CD4-positive, alpha-beta T cell treated with Interferon gamma for 1 hour (primary cell): Measurements from ENCODE around the gene GNGT1.

Experiments
- DNase-seq: peaks from one replicate; pipeline ENCODE4 v3.0.0-alpha.2; 2020

Gene GNGT1

GRCh38 chr7:93943816-93944540 lies 37.6 kb downstream of the GNGT1 start:
- no peak for DNase-seq

GRCh38 chr7:93944673-93945072 lies 38.3 kb downstream of the GNGT1 start:
- DNase-seq: no peak

DNA sequence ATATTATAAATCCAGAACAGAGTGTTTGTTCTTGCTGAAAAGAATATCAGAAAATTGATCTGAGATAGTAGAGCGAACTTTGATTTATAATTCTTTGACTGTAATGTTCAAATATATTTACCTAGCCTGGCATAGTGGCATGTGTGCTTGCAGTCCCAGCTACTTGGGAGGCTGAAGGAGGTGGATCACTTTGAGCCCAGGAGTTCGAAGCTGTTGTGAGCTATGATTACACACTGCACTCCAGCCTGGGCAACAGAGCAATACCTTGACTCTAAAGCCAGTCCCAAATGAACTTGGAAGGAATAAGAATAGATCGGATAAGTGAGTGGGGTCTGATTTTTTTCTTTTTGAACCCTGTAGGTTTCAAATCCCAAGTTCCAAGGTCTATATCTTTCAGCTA lies 38.7 kb downstream of the GNGT1 start:
- DNase-seq: no peak

- DNase-seq: no peak
Observed at GRCh38 chr7:93945756-93946535, 39.6 kb downstream of the GNGT1 start.

GRCh38 chr7:93948106-93948505 lies 41.7 kb downstream of the GNGT1 start:
- no peak for DNase-seq

- no peak for DNase-seq
Observed at GRCh38 chr7:93948873-93949272, 42.5 kb downstream of the GNGT1 start.

GRCh38 chr7:93949423-93949822 lies 43.1 kb downstream of the GNGT1 start:
- DNase-seq: no peak

DNA sequence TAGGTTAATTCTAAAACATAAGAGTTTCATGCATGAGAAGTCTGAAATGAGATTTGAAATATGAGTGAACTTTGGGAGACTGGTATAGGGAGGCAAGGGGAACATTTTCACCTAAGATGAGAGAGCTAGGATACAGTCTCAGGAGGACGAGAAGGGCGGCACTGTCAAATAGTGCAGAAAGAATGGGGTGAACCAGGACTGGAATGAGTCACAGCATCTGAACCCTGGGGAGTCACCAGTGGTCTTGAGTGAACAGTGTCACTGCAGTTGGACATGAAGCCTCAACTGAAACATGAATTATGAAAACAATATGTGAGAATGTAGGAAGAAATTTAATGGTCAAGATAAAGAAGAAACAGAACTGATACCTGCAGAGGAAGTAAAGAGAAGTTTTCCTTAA lies 48.9 kb downstream of the GNGT1 start:
- DNase-seq: no peak

DNA sequence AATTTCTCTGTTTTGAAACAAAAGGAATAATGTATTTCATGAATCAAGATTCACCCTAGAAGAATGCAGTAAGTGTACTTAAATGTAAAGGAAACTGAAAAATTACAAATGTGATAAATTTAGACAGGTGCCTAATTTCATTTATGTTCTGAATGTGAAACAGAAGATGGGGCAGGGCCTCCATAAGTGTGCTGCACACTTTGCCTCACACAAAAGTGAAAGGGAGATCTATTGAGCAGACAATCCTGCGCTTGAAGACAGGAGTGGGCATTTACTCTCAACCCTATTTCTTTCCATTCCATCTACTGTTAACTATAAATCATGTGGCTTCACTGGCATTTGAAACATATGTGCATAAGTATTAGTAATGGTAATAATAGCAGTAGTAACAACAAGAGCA lies 51.4 kb downstream of the GNGT1 start:
- no peak for DNase-seq

- no peak for DNase-seq
Observed at GRCh38 chr7:93958216-93958615, 51.8 kb downstream of the GNGT1 start.

GRCh38 chr7:93958651-93959050 lies 52.3 kb downstream of the GNGT1 start:
- DNase-seq: no peak
